B cell (primary cell): ENCODE measurements around the gene TMEM229A. TPM values are rescaled to one million over a fixed set of nuclear protein-coding genes. Genes with fewer than 3 reads are reported as not detected.

ENCODE experiments used
- ATAC-seq: fragments of 200-7000 bp; cut with Tn5 transposase; one replicate; pipeline ENCODE4 v1.10.0; 2021; ENCODE audit warnings: low read depth, mild to moderate bottlenecking, moderate number of reproducible peaks, moderate library complexity
- CTCF ChIA-PET: fragments of 350-600 bp; sonication (Branson Sonifier 250); formaldehyde crosslinking; loops from one replicate; lab custom pipeline; 2021; ENCODE audit warnings: antibody characterized with exemption, inconsistent platforms; lab: Charles Lee
- POLR2A ChIA-PET: fragments of 350-600 bp; sonication (Branson Sonifier 250); formaldehyde crosslinking; loops from one replicate; lab custom pipeline; 2021; ENCODE audit warnings: antibody characterized with exemption; lab: Charles Lee
- DNase-seq: peaks from one replicate; pipeline ENCODE4 v3.0.0; 2013
- H2AFZ ChIP-seq: 2 replicates; pipeline ENCODE4 v1.6.1; 2012; ENCODE audit warnings: mild to moderate bottlenecking, low read depth, low read length; ENCODE audit not compliant: insufficient read depth, poor library complexity, severe bottlenecking
- H3K27ac ChIP-seq, 2 donors: 1 replicate in 1 of 2; 2 replicates in 1 of 2; pipeline ENCODE4 v1.5.1; 2012 to 2013; ENCODE audit warnings: low read length in 2 of 2, mild to moderate bottlenecking in 2 of 2, moderate library complexity in 1 of 2
- H3K27me3 ChIP-seq, 4 experiments: fragments of 200-600 bp in 1 of 4; sonication (generic) in 1 of 4; replicated peaks in 1 of 4; 1 replicate in 2 of 4; 2 replicates in 2 of 4; pipeline versions ENCODE4 v1.6.1 to v1.7.0; 2013 to 2016; ENCODE audit warnings: low read length in 3 of 4, mild to moderate bottlenecking in 2 of 4, mixed read lengths in 1 of 4, moderate library complexity in 1 of 4; ENCODE audit not compliant: insufficient read depth in 4 of 4, control insufficient read depth in 3 of 4; ENCODE audit errors: control extremely low read depth in 1 of 4
- H3K36me3 ChIP-seq, 2 experiments: replicated peaks in 1 of 2; 1 replicate in 1 of 2; 2 replicates in 1 of 2; pipeline versions ENCODE4 v1.6.1 to v1.7.1; 2013; ENCODE audit warnings: low read length in 1 of 2; ENCODE audit not compliant: insufficient read depth in 2 of 2, control insufficient read depth in 1 of 2; ENCODE audit errors: control extremely low read depth in 1 of 2, extremely low read depth in 1 of 2
- H3K4me1 ChIP-seq, 2 donors: fragments of 200-600 bp in 1 of 2; sonication (generic) in 1 of 2; 1 replicate in 1 of 2; 2 replicates in 1 of 2; pipeline versions ENCODE4 v1.5.1 to v1.6.1; 2013 to 2017; ENCODE audit warnings: low read length in 2 of 2; ENCODE audit not compliant: control insufficient read depth in 2 of 2, insufficient read depth in 2 of 2
- H3K4me2 ChIP-seq: replicated peaks from 2 replicates; pipeline ENCODE3; 2012; ENCODE audit warnings: mild to moderate bottlenecking, low read depth, low read length; ENCODE audit not compliant: poor library complexity, severe bottlenecking
- H3K4me3 ChIP-seq, 5 experiments: fragments of 200-600 bp in 1 of 5; sonication (generic) in 1 of 5; 1 replicate in 3 of 5; 2 replicates in 2 of 5; pipeline versions ENCODE4 v1.5.1 to v1.7.0; 2011 to 2016; ENCODE audit warnings: low read length in 4 of 5, mild to moderate bottlenecking in 4 of 5, low read depth in 2 of 5, control low read depth in 1 of 5, moderate library complexity in 1 of 5; ENCODE audit not compliant: insufficient read depth in 1 of 5; ENCODE audit errors: control extremely low read depth in 1 of 5, extremely low read depth in 1 of 5
- H3K79me2 ChIP-seq: fragments of 200-600 bp; sonication (generic); one replicate; pipeline ENCODE4 v1.6.0; 2016; ENCODE audit warnings: low read length; ENCODE audit not compliant: control insufficient read depth, insufficient read depth
- H3K9ac ChIP-seq: fragments of 200-600 bp; sonication (generic); 2 replicates; pipeline ENCODE4 v1.6.1; 2017; ENCODE audit warnings: mild to moderate bottlenecking, low read length, moderate library complexity
- H3K9me3 ChIP-seq, 3 donors: one replicate each; pipeline versions ENCODE4 v1.6.1 to v1.7.1; 2013; ENCODE audit warnings: low read length in 2 of 3; ENCODE audit not compliant: control insufficient read depth in 2 of 3, insufficient read depth in 1 of 3; ENCODE audit errors: control extremely low read depth in 1 of 3
- H4K20me1 ChIP-seq: 2 replicates; pipeline ENCODE4 v1.6.0; 2012; ENCODE audit warnings: mild to moderate bottlenecking, low read length; ENCODE audit not compliant: insufficient read depth, control insufficient read depth, poor library complexity, severe bottlenecking
- H3K27ac Mint-ChIP-seq: one replicate; pipeline ENCODE4 v1.8.0; 2021; ENCODE audit warnings: mixed read lengths
- H3K27me3 Mint-ChIP-seq: one replicate; pipeline ENCODE4 v1.8.0; 2021; ENCODE audit warnings: mixed read lengths
- H3K4me1 Mint-ChIP-seq: one replicate; pipeline ENCODE4 v1.8.0; 2021; ENCODE audit warnings: mixed read lengths
- H3K4me3 Mint-ChIP-seq: one replicate; pipeline ENCODE4 v1.8.0; 2021; ENCODE audit warnings: mixed read lengths
- H3K9me3 Mint-ChIP-seq: one replicate; pipeline ENCODE4 v1.8.0; 2022; ENCODE audit warnings: mixed read lengths; ENCODE audit not compliant: insufficient read depth
- CTCF ChIP-seq: fragments of 200-600 bp; IDR thresholded peaks from one replicate; pipeline ENCODE4 v1.8.0; 2022; ENCODE audit warnings: antibody characterized with exemption, mild to moderate bottlenecking
- EZH2 ChIP-seq: IDR thresholded peaks from 2 replicates; pipeline ENCODE4 v1.6.1; 2012; ENCODE audit warnings: borderline replicate concordance, low read depth, mild to moderate bottlenecking, moderate library complexity, low read length; ENCODE audit not compliant: insufficient read depth, poor library complexity, severe bottlenecking
- WGBS: methylation state at CpG from one replicate; pipeline ENCODE4 v1.1.5; 2013; ENCODE audit warnings: missing lambda C conversion rate; ENCODE audit not compliant: insufficient coverage; 5-methylcytosine and 5-hydroxymethylcytosine counted together
- intact Hi-C: fragments of 100-400 bp; cut with micrococcal nuclease; formaldehyde crosslinking; loops from one replicate; pipeline ENCODE4 v1.10.0; 2022
- polyA plus RNA-seq: library from polyadenylated mRNA; depleted of rRNA; stranded (reverse); fragments of >200 nt; gene quantifications from 2 replicates; pipeline ENCODE4 v1.2.3, GENCODE V29; 2012
- total RNA-seq, 2 donors: library from RNA; stranded (reverse); fragments of 120-200 nt in 1 of 2; gene quantifications; 1 replicate in 1 of 2; 2 replicates in 1 of 2; pipeline versions ENCODE4 v1.2.3 to v1.2.4, GENCODE V29; 2013 to 2022

TMEM229A gene
- total and polyA plus RNA-seq, 2 donors (not counting 1 experiment from before 2014, with no cell fraction given), result not detected

GRCh38 chr7:123999703-124000102 is 33.2 kb downstream of the TMEM229A start:
- Histone ChIP-seq H2AFZ (no peak overlapping the region), H3K4me1 (no peaks in the 10 kb centered on the region), H3K27ac (no peak overlapping the region), H4K20me1 (no peaks in the 10 kb centered on the region), H3K79me2 (no peaks in the 10 kb centered on the region), H3K36me3 (no peaks in the 10 kb centered on the region), H3K27me3 (no peaks in the 10 kb centered on the region), H3K4me3 (no peak overlapping the region), H3K9me3 (peaks cover 0 to 5% (median 0%) of the 10 kb centered on the region in 3 donors), H3K9ac (no peak overlapping the region), H3K4me2 (no peak overlapping the region)
- H3K9me3 Mint-ChIP-seq, result no peaks in the 10 kb centered on the region
- ChIA-PET CTCF (no interaction called here), POLR2A (no interaction called here)
- intact Hi-C loops, result no loop called here
- WGBS, result no CpG with 5 or more reads among the region's 3 CpGs
- no peak overlapping the region for H3K27ac Mint-ChIP-seq
- H3K4me1 Mint-ChIP-seq, result no peaks in the 10 kb centered on the region
- TF ChIP-seq CTCF, result no peak
- H3K4me3 Mint-ChIP-seq, result no peak overlapping the region
- ATAC-seq (no peak), DNase-seq (no peak)
- H3K27me3 Mint-ChIP-seq, result no peaks in the 10 kb centered on the region

DNA sequence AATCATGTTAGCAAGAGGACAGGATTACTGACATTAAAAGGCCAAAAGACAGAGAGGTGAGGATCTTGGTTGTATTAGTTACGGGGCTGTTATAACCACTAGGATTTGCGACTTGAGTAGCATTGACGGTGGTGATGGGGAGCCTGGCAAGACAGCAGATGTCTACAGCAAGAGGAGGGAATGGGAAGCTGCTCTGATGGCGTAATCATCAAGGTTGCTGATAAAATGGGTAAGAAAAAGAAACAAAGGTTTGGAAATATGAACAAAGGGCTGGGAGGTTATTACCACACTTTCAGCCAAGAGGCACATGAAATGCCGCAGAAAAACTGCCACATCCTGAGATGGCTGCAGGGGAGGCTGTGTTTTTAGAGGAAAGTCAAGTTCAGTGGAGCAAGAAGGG is 33.9 kb downstream of the TMEM229A start:
- Histone ChIP-seq H3K9me3 (peaks cover 0 to 5% (median 0%) of the 10 kb centered on the region in 3 donors), H4K20me1 (no peaks in the 10 kb centered on the region), H3K79me2 (no peaks in the 10 kb centered on the region), H3K27ac (no peak overlapping the region), H2AFZ (no peak overlapping the region), H3K4me2 (no peak overlapping the region), H3K4me1 (no peaks in the 10 kb centered on the region), H3K27me3 (no peaks in the 10 kb centered on the region), H3K36me3 (no peaks in the 10 kb centered on the region), H3K9ac (no peak overlapping the region), H3K4me3 (no peak overlapping the region)
- H3K4me3 Mint-ChIP-seq, result no peak overlapping the region
- POLR2A ChIA-PET, result no interaction called here
- ATAC-seq, result no peak
- 93% methylated on average over 5 of the region's 5 CpGs for WGBS
- DNase-seq, result no peak
- H3K27ac Mint-ChIP-seq, result no peak overlapping the region
- intact Hi-C loops, result no loop called here
- CTCF ChIA-PET, result no interaction called here
- no peaks in the 10 kb centered on the region for H3K27me3 Mint-ChIP-seq
- TF ChIP-seq EZH2 (no peak), CTCF (no peak)
- H3K4me1 Mint-ChIP-seq, result no peaks in the 10 kb centered on the region
- H3K9me3 Mint-ChIP-seq, result no peaks in the 10 kb centered on the region
